ENCODE results near the gene SFMBT1. TPM values are rescaled to one million over a fixed set of nuclear protein-coding genes. Genes with fewer than 3 reads are reported as not detected.

The SFMBT1 gene
- total and polyA plus RNA-seq, 2 of the 8 experiments (the other 6 are each of a cell fraction or from before 2014, with no cell fraction given) = 8.1 to 16.8 TPM

DNA sequence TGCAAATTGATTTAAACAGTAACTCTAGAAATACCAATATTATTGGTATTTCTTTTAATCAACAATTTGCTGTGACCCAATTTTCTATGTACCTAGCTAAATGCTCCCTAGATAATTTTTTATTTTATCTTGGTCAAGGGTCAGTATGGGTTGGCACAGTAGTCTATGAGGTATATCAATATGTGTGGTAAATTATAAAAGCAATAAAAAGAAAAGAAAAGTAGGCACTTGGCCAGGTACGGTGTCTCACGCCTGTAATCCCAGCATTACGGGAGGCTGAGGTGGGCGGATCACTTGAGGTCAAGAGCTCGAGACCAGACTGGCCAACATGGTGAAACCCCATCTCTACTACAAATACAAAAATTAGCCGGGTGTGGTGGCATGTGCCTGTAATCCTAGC lies 114.5 kb downstream of the SFMBT1 start:
- H2BK12ac ChIP-seq (ENCODE audit: low read depth, low read length) = no peak overlapping the region
- no peak overlapping the region for H3K4me2 ChIP-seq (ENCODE audit: insufficient read depth in 1 of 2, low read depth in 2 of 2, low read length in 2 of 2)
- H3K14ac ChIP-seq (ENCODE audit: insufficient read length) = no peak overlapping the region
- H3K27me3 ChIP-seq (replicated peaks in 1 of 4; ENCODE audit: control insufficient read depth in 3 of 4, extremely low read depth in 1 of 4, insufficient read depth in 3 of 4, low read length in 3 of 4) = no peaks in the 10 kb centered on the region
- no peak overlapping the region for H3K4ac ChIP-seq (replicated peaks; ENCODE audit: insufficient read length, low read depth, low read length)
- H2BK15ac ChIP-seq (ENCODE audit: low read length) = no peak overlapping the region
- no peaks in the 10 kb centered on the region for H3K9me3 ChIP-seq (ENCODE audit: insufficient read depth in 2 of 2, low read depth in 1 of 2, low read length in 1 of 2)
- no peak overlapping the region for H2BK20ac ChIP-seq (ENCODE audit: low read length)
- no peaks in the 10 kb centered on the region for H3K4me1 ChIP-seq (replicated peaks in 1 of 4; ENCODE audit: control insufficient read depth in 3 of 4, insufficient read depth in 4 of 4, low read length in 3 of 4)
- H4K8ac ChIP-seq (ENCODE audit: extremely low read depth, insufficient read depth, low read length) = no peak overlapping the region
- no peak overlapping the region for H3K23ac ChIP-seq (ENCODE audit: insufficient read length)
- H3K79me2 ChIP-seq (ENCODE audit: control insufficient read depth in 1 of 2, insufficient read depth in 2 of 2, low read length in 2 of 2) = no peaks in the 10 kb centered on the region
- no peak overlapping the region for H4K5ac ChIP-seq (ENCODE audit: insufficient read length, low read depth, low read length)
- H3K4me3 ChIP-seq (ENCODE audit: extremely low read depth in 1 of 4, insufficient read depth in 2 of 4, low read depth in 3 of 4, low read length in 4 of 4) = no peak overlapping the region
- no peak for FAIRE-seq
- H4K91ac ChIP-seq (replicated peaks; ENCODE audit: insufficient read length, low read length) = no peak overlapping the region
- no peak overlapping the region for H2BK5ac ChIP-seq (ENCODE audit: low read depth, low read length)
- 82% methylated on average over 6 of the region's 6 CpGs; no CpG with 5 or more reads in 1 of the 2 experiments for WGBS, 2 experiments (ENCODE audit: extremely low coverage in 1 of 2, insufficient coverage in 1 of 2, insufficient read length in 1 of 2, insufficient replicate concordance in 2 of 2, low coverage in 1 of 2, low lambda C conversion rate in 2 of 2, missing lambda C conversion rate in 1 of 2)
- H3K27ac ChIP-seq (ENCODE audit: low read depth, low read length) = no peak overlapping the region
- CTCF ChIA-PET (ENCODE audit: partially characterized antibody) = interaction anchor here (0.7 to 2.0 kb wide), 17 partner anchors 10 to 298 kb away, joined by 3 to 7 read pairs (median 3); no protein-coding TSS in a partner anchor
- H3K56ac ChIP-seq (replicated peaks; ENCODE audit: insufficient read length, low read depth, low read length) = no peak overlapping the region
- POLR2A ChIA-PET (ENCODE audit: partially characterized antibody) = no interaction called here
- no peak overlapping the region for H2BK120ac ChIP-seq (replicated peaks; ENCODE audit: low read depth, low read length)
- H3K18ac ChIP-seq (ENCODE audit: extremely low read depth, low read length) = no peak overlapping the region
- DNase-seq (ENCODE audit: low read depth in 1 of 2, low spot score in 2 of 2) = no peak
- no peaks in the 10 kb centered on the region for H4K20me1 ChIP-seq (replicated peaks in 1 of 2; ENCODE audit: control insufficient read depth in 1 of 2, insufficient read depth in 2 of 2, low read length in 2 of 2)
- no peaks in the 10 kb centered on the region for H3K23me2 ChIP-seq (ENCODE audit: low read depth, low read length)
- H3K9ac ChIP-seq (replicated peaks in 1 of 4; ENCODE audit: extremely low read depth in 1 of 4, low read depth in 3 of 4, low read length in 3 of 4) = no peak overlapping the region
- no peaks in the 10 kb centered on the region for H3K79me1 ChIP-seq (ENCODE audit: low read depth, low read length)
- peaks cover 0 to 4% (median 0%) of the 10 kb centered on the region in 4 experiments; a peak in 2 of 8 replicates for H3K36me3 ChIP-seq (ENCODE audit: control insufficient read depth in 2 of 4, insufficient read depth in 4 of 4, low read length in 3 of 4)
- H2AFZ ChIP-seq (ENCODE audit: low read length) = no peak overlapping the region
- no peak overlapping the region for H2AK5ac ChIP-seq (ENCODE audit: low read depth, low read length)
- TF ChIP-seq GTF2F1 (IDR thresholded peaks at IDR 0.05; ENCODE audit: borderline replicate concordance, low read depth, low read length) (no peak), RNF2 (IDR thresholded peaks at IDR 0.05; ENCODE audit: borderline replicate concordance, low read depth, low read length, missing control alignments, poor library complexity, severe bottlenecking) (no peak), KDM1A (IDR thresholded peaks at IDR 0.05; ENCODE audit: borderline replicate concordance, low read length) (no peak), BCL11A (IDR thresholded peaks at IDR 0.05; ENCODE audit: low read depth in 2 of 2, low read length in 2 of 2) (no peak), TAF1 (IDR thresholded peaks at IDR 0.05; ENCODE audit: low read depth, low read length) (no peak), KDM4A (IDR thresholded peaks at IDR 0.05; ENCODE audit: low read depth, low read length, severe bottlenecking) (no peak), SP1 (IDR thresholded peaks at IDR 0.05; ENCODE audit: low read depth, low read length) (no peak), NRF1 (IDR thresholded peaks at IDR 0.05; ENCODE audit: low read depth, low read length) (no peak), SP4 (IDR thresholded peaks at IDR 0.05; ENCODE audit: low read length) (no peak)
- TF ChIP-seq, protein P1, sequence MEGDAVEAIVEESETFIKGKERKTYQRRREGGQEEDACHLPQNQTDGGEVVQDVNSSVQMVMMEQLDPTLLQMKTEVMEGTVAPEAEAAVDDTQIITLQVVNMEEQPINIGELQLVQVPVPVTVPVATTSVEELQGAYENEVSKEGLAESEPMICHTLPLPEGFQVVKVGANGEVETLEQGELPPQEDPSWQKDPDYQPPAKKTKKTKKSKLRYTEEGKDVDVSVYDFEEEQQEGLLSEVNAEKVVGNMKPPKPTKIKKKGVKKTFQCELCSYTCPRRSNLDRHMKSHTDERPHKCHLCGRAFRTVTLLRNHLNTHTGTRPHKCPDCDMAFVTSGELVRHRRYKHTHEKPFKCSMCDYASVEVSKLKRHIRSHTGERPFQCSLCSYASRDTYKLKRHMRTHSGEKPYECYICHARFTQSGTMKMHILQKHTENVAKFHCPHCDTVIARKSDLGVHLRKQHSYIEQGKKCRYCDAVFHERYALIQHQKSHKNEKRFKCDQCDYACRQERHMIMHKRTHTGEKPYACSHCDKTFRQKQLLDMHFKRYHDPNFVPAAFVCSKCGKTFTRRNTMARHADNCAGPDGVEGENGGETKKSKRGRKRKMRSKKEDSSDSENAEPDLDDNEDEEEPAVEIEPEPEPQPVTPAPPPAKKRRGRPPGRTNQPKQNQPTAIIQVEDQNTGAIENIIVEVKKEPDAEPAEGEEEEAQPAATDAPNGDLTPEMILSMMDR (IDR thresholded peaks at IDR 0.05; ENCODE audit: control extremely low read depth in 1 of 3, insufficient read depth in 1 of 3, low read depth in 1 of 3, low read length in 3 of 3) = no peak
- TF ChIP-seq, protein P2, sequence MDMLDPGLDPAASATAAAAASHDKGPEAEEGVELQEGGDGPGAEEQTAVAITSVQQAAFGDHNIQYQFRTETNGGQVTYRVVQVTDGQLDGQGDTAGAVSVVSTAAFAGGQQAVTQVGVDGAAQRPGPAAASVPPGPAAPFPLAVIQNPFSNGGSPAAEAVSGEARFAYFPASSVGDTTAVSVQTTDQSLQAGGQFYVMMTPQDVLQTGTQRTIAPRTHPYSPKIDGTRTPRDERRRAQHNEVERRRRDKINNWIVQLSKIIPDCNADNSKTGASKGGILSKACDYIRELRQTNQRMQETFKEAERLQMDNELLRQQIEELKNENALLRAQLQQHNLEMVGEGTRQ (IDR thresholded peaks at IDR 0.05; ENCODE audit: low read length) = no peak
